Tibial nerve (tissue), 4 donors: Measurements from ENCODE around the gene SEMA3C.

ENCODE experiments used
- EP300 ChIP-seq, 2 donors: sonication (generic); formaldehyde crosslinking; IDR thresholded peaks; one replicate each; pipeline ENCODE4 v1.6.1; 2017; ENCODE audit warnings: antibody characterized with exemption in 2 of 2, mild to moderate bottlenecking in 1 of 2
- TF ChIP-seq, protein P1 (sequence below), 5 experiments: fragments of 200-600 bp in 3 of 5; fragments of 450-650 bp in 2 of 5; sonication (generic) in 3 of 5; IDR thresholded peaks; one replicate each; pipeline ENCODE4 v1.5.1; 2016 to 2019; ENCODE audit warnings: antibody characterized with exemption in 5 of 5, mild to moderate bottlenecking in 3 of 5, moderate library complexity in 2 of 5

GRCh38 chr7:80910228-80910627, 8.6 kb downstream of the SEMA3C start:
- TF ChIP-seq EP300 (IDR thresholded peaks at IDR 0.05) = no peak
- TF ChIP-seq, protein P1, sequence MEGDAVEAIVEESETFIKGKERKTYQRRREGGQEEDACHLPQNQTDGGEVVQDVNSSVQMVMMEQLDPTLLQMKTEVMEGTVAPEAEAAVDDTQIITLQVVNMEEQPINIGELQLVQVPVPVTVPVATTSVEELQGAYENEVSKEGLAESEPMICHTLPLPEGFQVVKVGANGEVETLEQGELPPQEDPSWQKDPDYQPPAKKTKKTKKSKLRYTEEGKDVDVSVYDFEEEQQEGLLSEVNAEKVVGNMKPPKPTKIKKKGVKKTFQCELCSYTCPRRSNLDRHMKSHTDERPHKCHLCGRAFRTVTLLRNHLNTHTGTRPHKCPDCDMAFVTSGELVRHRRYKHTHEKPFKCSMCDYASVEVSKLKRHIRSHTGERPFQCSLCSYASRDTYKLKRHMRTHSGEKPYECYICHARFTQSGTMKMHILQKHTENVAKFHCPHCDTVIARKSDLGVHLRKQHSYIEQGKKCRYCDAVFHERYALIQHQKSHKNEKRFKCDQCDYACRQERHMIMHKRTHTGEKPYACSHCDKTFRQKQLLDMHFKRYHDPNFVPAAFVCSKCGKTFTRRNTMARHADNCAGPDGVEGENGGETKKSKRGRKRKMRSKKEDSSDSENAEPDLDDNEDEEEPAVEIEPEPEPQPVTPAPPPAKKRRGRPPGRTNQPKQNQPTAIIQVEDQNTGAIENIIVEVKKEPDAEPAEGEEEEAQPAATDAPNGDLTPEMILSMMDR (IDR thresholded peaks at IDR 0.05) = no peak
